Liver (tissue), 9 donors: ENCODE data around the gene PSME2. TPM values are rescaled to one million over a fixed set of nuclear protein-coding genes. Genes with fewer than 3 reads are reported as not detected.

Source experiments
- DNase-seq: peaks from one replicate; pipeline ENCODE4 v3.0.0-alpha.2; 2017; ENCODE audit warnings: low spot score
- H3K27ac ChIP-seq, 2 donors: one replicate each; pipeline ENCODE4 v1.7.0; 2013; ENCODE audit warnings: inconsistent platforms in 2 of 2, low read length in 2 of 2, control low read depth in 1 of 2, low read depth in 1 of 2, mild to moderate bottlenecking in 1 of 2
- H3K27me3 ChIP-seq, 4 donors: one replicate each; pipeline versions ENCODE4 v1.6.1 to v1.7.0; 2013; ENCODE audit warnings: low read length in 3 of 4, inconsistent platforms in 1 of 4, mild to moderate bottlenecking in 1 of 4, moderate library complexity in 1 of 4; ENCODE audit not compliant: control insufficient read depth in 4 of 4, insufficient read depth in 4 of 4
- H3K36me3 ChIP-seq, 4 donors: one replicate each; pipeline versions ENCODE4 v1.6.1 to v1.7.0; 2013; ENCODE audit warnings: low read length in 3 of 4, mild to moderate bottlenecking in 3 of 4, low read depth in 1 of 4, moderate library complexity in 1 of 4; ENCODE audit not compliant: control insufficient read depth in 4 of 4, insufficient read depth in 3 of 4
- H3K4me1 ChIP-seq, 4 donors: one replicate each; pipeline versions ENCODE4 v1.6.1 to v1.7.0; 2013; ENCODE audit warnings: low read length in 3 of 4, mild to moderate bottlenecking in 3 of 4, moderate library complexity in 1 of 4; ENCODE audit not compliant: control insufficient read depth in 4 of 4, insufficient read depth in 4 of 4
- H3K4me3 ChIP-seq, 3 donors: one replicate each; pipeline versions ENCODE4 v1.6.1 to v1.7.0; 2013; ENCODE audit warnings: low read length in 3 of 3, control low read depth in 1 of 3, low read depth in 1 of 3, mild to moderate bottlenecking in 1 of 3
- H3K9ac ChIP-seq, 2 donors: one replicate each; pipeline ENCODE4 v1.7.0; 2013; ENCODE audit warnings: low read length in 2 of 2, mild to moderate bottlenecking in 2 of 2, moderate library complexity in 2 of 2, control low read depth in 1 of 2, low read depth in 1 of 2
- H3K9me3 ChIP-seq, 4 donors: one replicate each; pipeline versions ENCODE4 v1.6.1 to v1.7.0; 2013; ENCODE audit warnings: low read length in 3 of 4; ENCODE audit not compliant: control insufficient read depth in 4 of 4
- EGR1 ChIP-seq, 2 donors: IDR thresholded peaks; 2 replicates each; pipeline ENCODE4 v1.6.1; 2016 to 2018; ENCODE audit warnings: antibody characterized with exemption in 2 of 2, low read depth in 2 of 2
- FOXA1 ChIP-seq: IDR thresholded peaks from 2 replicates; pipeline ENCODE4 v1.6.1; 2016; ENCODE audit warnings: antibody characterized with exemption
- FOXA2 ChIP-seq: IDR thresholded peaks from 2 replicates; pipeline ENCODE4 v1.6.1; 2016; ENCODE audit warnings: antibody characterized with exemption
- GABPA ChIP-seq, 2 donors: IDR thresholded peaks in 1 of 2; conservative IDR thresholded peaks in 1 of 2; 2 replicates each; pipeline ENCODE4 v1.6.1; 2016; ENCODE audit warnings: antibody characterized with exemption in 2 of 2, mild to moderate bottlenecking in 1 of 2, moderate library complexity in 1 of 2
- HNF4A ChIP-seq, 2 donors: conservative IDR thresholded peaks; 2 replicates each; pipeline ENCODE4 v1.6.1; 2016; ENCODE audit warnings: antibody characterized with exemption in 2 of 2, mild to moderate bottlenecking in 2 of 2
- HNF4G ChIP-seq: IDR thresholded peaks from 2 replicates; pipeline ENCODE4 v1.6.1; 2016; ENCODE audit warnings: antibody characterized with exemption
- JUND ChIP-seq, 2 donors: IDR thresholded peaks; 2 replicates each; pipeline ENCODE4 v1.6.1; 2016; ENCODE audit warnings: antibody characterized with exemption in 2 of 2
- NR2F2 ChIP-seq: IDR thresholded peaks from 2 replicates; pipeline ENCODE4 v1.6.1; 2016; ENCODE audit warnings: antibody characterized with exemption
- RAD21 ChIP-seq, 2 donors: IDR thresholded peaks; 2 replicates each; pipeline ENCODE4 v1.6.1; 2016; ENCODE audit warnings: antibody characterized with exemption in 2 of 2, mild to moderate bottlenecking in 2 of 2
- RXRA ChIP-seq, 2 donors: IDR thresholded peaks; 2 replicates each; pipeline ENCODE4 v1.6.1; 2017 to 2018; ENCODE audit warnings: antibody characterized with exemption in 2 of 2, mild to moderate bottlenecking in 1 of 2
- SP1 ChIP-seq: IDR thresholded peaks from 2 replicates; pipeline ENCODE4 v1.6.1; 2018; ENCODE audit warnings: antibody characterized with exemption, mild to moderate bottlenecking
- TAF1 ChIP-seq: conservative IDR thresholded peaks from 2 replicates; pipeline ENCODE4 v1.6.1; 2016; ENCODE audit warnings: antibody characterized with exemption, mild to moderate bottlenecking
- YY1 ChIP-seq: IDR thresholded peaks from 2 replicates; pipeline ENCODE4 v1.6.1; 2016; ENCODE audit warnings: antibody characterized with exemption, mild to moderate bottlenecking
- WGBS: extraction: QIAGEN DNeasy Blood & Tissue Kit; methylation state at CpG from one replicate; pipeline ENCODE4 v1.1.7; 2013; 5-methylcytosine and 5-hydroxymethylcytosine counted together
- polyA plus RNA-seq, 2 donors: library from polyadenylated mRNA; stranded (reverse) in 1 of 2; unstranded in 1 of 2; fragments of 200-250 nt in 1 of 2; fragments of >200 nt in 1 of 2; fragmentation: Nextera tagmentation in 1 of 2; extraction: Ambion mirVana in 1 of 2; gene quantifications; one replicate each; pipeline versions ENCODE4 v1.2.1 to v1.2.3, GENCODE V29; 2013 to 2015
- total RNA-seq, 2 donors: library from RNA; depleted of rRNA; stranded (reverse); fragments of >200 nt; gene quantifications; one replicate each; pipeline ENCODE4 v1.2.3, GENCODE V29; 2014
- TF ChIP-seq, protein P1 (sequence below): IDR thresholded peaks from 2 replicates; pipeline ENCODE4 v1.6.1; 2016; ENCODE audit warnings: antibody characterized with exemption
- TF ChIP-seq, protein P2 (sequence below): IDR thresholded peaks from 2 replicates; pipeline ENCODE4 v1.6.1; 2016; ENCODE audit warnings: antibody characterized with exemption
- TF ChIP-seq, protein P3 (sequence below): IDR thresholded peaks from 2 replicates; pipeline ENCODE4 v1.6.1; 2016; ENCODE audit warnings: antibody characterized with exemption, mild to moderate bottlenecking
- TF ChIP-seq, protein P4 (sequence below): fragments of 150-350 bp; IDR thresholded peaks from 2 replicates; pipeline ENCODE4 v1.5.1; 2017; ENCODE audit warnings: improper control_type of control experiment, low read depth, low read length; ENCODE audit not compliant: missing input control
- TF ChIP-seq, protein P5 (sequence below): IDR thresholded peaks from 2 replicates; pipeline ENCODE4 v1.6.1; 2016; ENCODE audit warnings: antibody characterized with exemption
- donor health status: healthy.
- donor health status: healthy.
- donor health status: healthy.
- donor health status: healthy.
- donor health status: healthy.

PSME2 gene
- total and polyA plus RNA-seq, 4 donors: 56.9 to 247 (median 92.7) TPM

DNA sequence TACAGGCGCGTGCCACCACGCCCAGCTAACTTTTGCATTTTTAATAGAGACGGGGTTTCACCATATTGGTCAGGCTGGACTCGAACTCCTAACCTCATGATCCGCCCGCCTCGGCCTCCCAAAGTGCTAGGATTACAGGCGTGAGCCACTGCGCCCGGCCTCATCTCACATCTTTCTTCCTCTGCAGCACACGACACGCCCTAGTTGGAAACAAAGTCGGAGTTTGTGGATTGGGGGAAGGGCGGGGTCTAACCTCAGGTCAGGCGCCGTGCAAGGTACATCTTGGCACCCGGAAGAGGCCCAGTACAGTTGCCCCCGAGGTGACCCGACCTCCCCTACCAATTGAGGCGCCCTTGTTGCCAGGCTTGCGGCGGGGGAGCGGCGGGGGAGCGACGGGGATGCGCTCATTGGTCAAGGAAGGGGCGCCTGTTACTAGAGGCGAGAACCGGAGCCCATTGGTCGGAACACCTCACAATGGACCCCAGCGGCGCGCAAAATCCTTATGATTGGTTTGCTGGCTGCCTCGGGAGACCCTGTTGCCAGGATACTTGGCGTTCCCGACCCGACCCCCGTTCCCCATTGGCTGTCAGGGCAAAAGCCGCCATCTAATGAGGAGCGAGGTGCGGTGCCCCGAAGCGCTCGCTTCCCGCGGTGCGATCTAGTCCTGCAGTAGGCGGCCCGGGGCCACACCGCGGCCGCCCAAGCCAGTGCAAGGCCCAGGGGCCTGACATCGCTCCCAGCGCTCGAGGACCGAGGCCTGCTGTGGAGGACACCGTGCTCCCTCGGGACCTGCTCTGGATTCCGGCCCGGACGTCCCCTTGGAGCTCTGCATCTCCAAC lies 25.2 kb upstream of the PSME2 start, which contains the start of gene REC8:
TSS of gene REC8 (plus strand) at position 659 of the 839 bp plus-strand sequence. CDS start 473 bp downstream, outside the sequence.
- 61% methylated on average over 63 of the region's 63 CpGs for WGBS
- Histone ChIP-seq H3K27ac (peak within 1 kb of the TSS in 1 of 2 donors; percentile 17), H3K4me1 (no peaks in the 10 kb centered on the region), H3K9ac (no peak within 1 kb of the TSS), H3K4me3 (no peak within 1 kb of the TSS), H3K9me3 (no peaks in the 10 kb centered on the region), H3K27me3 (no peaks in the 10 kb centered on the region), H3K36me3 (peaks cover 3 to 36% (median 17%) of the 10 kb centered on the region in 4 donors)
- peak; percentile 66 for DNase-seq
- TF ChIP-seq YY1 (no peak), GABPA (IDR thresholded peaks at IDR 0.05 in 1 of 2, conservative IDR thresholded peaks at IDR 0.05 in 1 of 2) (no peak), SP1 (peak; percentile 47), NR2F2 (peak; percentile 45), RXRA (IDR thresholded peaks at IDR 0.05) (peak in 1 of 2 donors; percentile 38), HNF4G (no peak), EGR1 (IDR thresholded peaks at IDR 0.05; ENCODE audit: low read depth in 2 of 2) (no peak)
- TF ChIP-seq, protein P1, sequence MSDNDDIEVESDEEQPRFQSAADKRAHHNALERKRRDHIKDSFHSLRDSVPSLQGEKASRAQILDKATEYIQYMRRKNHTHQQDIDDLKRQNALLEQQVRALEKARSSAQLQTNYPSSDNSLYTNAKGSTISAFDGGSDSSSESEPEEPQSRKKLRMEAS: no peak

DNA sequence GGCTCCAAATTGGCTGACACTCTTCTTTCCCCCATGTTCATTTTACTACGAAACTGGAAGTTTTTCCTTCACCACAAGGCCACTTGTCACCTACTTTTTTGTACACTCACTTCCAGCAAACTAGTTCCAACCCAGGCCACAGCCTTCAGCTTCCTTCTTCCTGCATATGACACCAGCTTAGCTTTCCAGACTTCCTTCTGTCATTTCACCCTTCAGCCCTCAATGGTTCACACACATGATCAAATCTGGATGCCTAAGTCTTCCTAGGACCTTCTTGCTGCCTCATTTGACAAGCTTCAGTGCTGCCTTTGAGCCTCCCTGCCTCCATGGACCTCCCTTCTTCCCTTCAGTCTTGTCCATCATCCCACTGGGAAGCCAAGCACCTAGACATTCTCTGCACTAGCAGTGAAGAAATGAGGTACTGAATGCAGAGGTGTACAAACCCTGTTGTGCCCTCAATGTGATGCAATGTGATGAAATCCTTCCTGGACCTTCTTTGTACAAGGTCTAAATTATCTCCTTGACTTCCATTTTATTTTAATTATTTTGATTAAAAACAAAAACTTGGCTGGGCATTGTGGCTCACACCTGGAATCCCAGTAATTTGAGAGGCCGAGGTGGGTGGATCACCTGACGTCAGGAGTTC lies 21.2 kb upstream of the PSME2 start:
- Histone ChIP-seq H3K4me1 (peaks cover 2 to 11% (median 6%) of the 10 kb centered on the region in 4 donors), H3K4me3 (no peak overlapping the region), H3K36me3 (peaks cover 23 to 56% (median 40%) of the 10 kb centered on the region in 4 donors), H3K27ac (no peak overlapping the region), H3K9ac (no peak overlapping the region), H3K27me3 (no peaks in the 10 kb centered on the region), H3K9me3 (no peaks in the 10 kb centered on the region)
- no peak for DNase-seq
- TF ChIP-seq RAD21 (IDR thresholded peaks at IDR 0.05) (no peak), JUND (IDR thresholded peaks at IDR 0.05) (no peak), FOXA1 (no peak), HNF4G (no peak), HNF4A (conservative IDR thresholded peaks at IDR 0.05) (no peak), TAF1 (no peak), YY1 (no peak), EGR1 (IDR thresholded peaks at IDR 0.05; ENCODE audit: low read depth in 2 of 2) (no peak), FOXA2 (no peak), GABPA (IDR thresholded peaks at IDR 0.05 in 1 of 2, conservative IDR thresholded peaks at IDR 0.05 in 1 of 2) (no peak), RXRA (IDR thresholded peaks at IDR 0.05) (no peak)
- TF ChIP-seq, protein P2, sequence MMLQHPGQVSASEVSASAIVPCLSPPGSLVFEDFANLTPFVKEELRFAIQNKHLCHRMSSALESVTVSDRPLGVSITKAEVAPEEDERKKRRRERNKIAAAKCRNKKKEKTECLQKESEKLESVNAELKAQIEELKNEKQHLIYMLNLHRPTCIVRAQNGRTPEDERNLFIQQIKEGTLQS: no peak
- TF ChIP-seq, protein P3, sequence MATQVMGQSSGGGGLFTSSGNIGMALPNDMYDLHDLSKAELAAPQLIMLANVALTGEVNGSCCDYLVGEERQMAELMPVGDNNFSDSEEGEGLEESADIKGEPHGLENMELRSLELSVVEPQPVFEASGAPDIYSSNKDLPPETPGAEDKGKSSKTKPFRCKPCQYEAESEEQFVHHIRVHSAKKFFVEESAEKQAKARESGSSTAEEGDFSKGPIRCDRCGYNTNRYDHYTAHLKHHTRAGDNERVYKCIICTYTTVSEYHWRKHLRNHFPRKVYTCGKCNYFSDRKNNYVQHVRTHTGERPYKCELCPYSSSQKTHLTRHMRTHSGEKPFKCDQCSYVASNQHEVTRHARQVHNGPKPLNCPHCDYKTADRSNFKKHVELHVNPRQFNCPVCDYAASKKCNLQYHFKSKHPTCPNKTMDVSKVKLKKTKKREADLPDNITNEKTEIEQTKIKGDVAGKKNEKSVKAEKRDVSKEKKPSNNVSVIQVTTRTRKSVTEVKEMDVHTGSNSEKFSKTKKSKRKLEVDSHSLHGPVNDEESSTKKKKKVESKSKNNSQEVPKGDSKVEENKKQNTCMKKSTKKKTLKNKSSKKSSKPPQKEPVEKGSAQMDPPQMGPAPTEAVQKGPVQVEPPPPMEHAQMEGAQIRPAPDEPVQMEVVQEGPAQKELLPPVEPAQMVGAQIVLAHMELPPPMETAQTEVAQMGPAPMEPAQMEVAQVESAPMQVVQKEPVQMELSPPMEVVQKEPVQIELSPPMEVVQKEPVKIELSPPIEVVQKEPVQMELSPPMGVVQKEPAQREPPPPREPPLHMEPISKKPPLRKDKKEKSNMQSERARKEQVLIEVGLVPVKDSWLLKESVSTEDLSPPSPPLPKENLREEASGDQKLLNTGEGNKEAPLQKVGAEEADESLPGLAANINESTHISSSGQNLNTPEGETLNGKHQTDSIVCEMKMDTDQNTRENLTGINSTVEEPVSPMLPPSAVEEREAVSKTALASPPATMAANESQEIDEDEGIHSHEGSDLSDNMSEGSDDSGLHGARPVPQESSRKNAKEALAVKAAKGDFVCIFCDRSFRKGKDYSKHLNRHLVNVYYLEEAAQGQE: no peak
- TF ChIP-seq, protein P4, sequence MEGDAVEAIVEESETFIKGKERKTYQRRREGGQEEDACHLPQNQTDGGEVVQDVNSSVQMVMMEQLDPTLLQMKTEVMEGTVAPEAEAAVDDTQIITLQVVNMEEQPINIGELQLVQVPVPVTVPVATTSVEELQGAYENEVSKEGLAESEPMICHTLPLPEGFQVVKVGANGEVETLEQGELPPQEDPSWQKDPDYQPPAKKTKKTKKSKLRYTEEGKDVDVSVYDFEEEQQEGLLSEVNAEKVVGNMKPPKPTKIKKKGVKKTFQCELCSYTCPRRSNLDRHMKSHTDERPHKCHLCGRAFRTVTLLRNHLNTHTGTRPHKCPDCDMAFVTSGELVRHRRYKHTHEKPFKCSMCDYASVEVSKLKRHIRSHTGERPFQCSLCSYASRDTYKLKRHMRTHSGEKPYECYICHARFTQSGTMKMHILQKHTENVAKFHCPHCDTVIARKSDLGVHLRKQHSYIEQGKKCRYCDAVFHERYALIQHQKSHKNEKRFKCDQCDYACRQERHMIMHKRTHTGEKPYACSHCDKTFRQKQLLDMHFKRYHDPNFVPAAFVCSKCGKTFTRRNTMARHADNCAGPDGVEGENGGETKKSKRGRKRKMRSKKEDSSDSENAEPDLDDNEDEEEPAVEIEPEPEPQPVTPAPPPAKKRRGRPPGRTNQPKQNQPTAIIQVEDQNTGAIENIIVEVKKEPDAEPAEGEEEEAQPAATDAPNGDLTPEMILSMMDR: no peak
- TF ChIP-seq, protein P5, sequence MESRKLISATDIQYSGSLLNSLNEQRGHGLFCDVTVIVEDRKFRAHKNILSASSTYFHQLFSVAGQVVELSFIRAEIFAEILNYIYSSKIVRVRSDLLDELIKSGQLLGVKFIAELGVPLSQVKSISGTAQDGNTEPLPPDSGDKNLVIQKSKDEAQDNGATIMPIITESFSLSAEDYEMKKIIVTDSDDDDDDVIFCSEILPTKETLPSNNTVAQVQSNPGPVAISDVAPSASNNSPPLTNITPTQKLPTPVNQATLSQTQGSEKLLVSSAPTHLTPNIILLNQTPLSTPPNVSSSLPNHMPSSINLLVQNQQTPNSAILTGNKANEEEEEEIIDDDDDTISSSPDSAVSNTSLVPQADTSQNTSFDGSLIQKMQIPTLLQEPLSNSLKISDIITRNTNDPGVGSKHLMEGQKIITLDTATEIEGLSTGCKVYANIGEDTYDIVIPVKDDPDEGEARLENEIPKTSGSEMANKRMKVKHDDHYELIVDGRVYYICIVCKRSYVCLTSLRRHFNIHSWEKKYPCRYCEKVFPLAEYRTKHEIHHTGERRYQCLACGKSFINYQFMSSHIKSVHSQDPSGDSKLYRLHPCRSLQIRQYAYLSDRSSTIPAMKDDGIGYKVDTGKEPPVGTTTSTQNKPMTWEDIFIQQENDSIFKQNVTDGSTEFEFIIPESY: no peak
- TF ChIP-seq, protein P1: no peak
- 88% methylated on average over 3 of the region's 3 CpGs for WGBS
